Astrocyte (in vitro differentiated cells and primary cell): ENCODE measurements around the gene SCUBE1.

Experiments
- EZH2 ChIP-seq: IDR thresholded peaks from 2 replicates; pipeline ENCODE4 v1.6.1; 2012; ENCODE audit warnings: mild to moderate bottlenecking, low read length, inconsistent platforms; ENCODE audit not compliant: insufficient read depth
- TF ChIP-seq, protein P1 (sequence below): IDR thresholded peaks from 2 replicates; pipeline ENCODE4 v1.5.1; 2011; ENCODE audit warnings: low read depth, mild to moderate bottlenecking, inconsistent platforms, low read length, moderate library complexity; ENCODE audit not compliant: insufficient read depth

DNA sequence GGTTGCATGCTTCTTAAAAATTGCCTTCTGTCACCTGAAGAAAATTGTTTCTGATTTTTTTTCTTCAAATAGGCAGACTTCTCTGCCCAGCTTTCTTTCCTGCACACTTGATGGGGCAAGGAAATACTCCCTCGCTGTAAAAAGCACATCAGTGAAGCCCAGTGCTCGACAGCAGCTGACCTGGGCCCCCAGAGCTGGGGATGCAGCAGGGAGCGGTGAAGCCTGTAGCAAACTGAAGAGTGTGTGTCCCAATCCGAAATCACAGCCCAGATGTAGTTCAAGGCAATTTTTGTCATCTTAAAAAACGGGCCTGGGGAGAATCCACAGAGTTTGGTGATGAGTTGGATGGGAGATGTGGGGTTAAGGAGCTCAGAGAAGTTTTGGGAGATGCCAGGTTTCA is 41.7 kb upstream of the SCUBE1 start:
- TF ChIP-seq EZH2, result no peak
- TF ChIP-seq, protein P1, sequence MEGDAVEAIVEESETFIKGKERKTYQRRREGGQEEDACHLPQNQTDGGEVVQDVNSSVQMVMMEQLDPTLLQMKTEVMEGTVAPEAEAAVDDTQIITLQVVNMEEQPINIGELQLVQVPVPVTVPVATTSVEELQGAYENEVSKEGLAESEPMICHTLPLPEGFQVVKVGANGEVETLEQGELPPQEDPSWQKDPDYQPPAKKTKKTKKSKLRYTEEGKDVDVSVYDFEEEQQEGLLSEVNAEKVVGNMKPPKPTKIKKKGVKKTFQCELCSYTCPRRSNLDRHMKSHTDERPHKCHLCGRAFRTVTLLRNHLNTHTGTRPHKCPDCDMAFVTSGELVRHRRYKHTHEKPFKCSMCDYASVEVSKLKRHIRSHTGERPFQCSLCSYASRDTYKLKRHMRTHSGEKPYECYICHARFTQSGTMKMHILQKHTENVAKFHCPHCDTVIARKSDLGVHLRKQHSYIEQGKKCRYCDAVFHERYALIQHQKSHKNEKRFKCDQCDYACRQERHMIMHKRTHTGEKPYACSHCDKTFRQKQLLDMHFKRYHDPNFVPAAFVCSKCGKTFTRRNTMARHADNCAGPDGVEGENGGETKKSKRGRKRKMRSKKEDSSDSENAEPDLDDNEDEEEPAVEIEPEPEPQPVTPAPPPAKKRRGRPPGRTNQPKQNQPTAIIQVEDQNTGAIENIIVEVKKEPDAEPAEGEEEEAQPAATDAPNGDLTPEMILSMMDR, result no peak
